Activated T-helper 9 cell treated with anti-CD3 and anti-CD28 coated beads, Interleukin-2, amount 50 U/mL, for 16 hours (primary cell): ENCODE measurements around the gene GPR32.
"Not testable (repeated sequence)": the region's sequence is repeated elsewhere in the genome, so short reads cannot be mapped to it uniquely, and the experiment has no call there.

ENCODE experiments used
- DNase-seq: peaks from one replicate; pipeline ENCODE4 v3.0.0-alpha.2; 2020; ENCODE audit warnings: low read depth

The GPR32 gene

DNA sequence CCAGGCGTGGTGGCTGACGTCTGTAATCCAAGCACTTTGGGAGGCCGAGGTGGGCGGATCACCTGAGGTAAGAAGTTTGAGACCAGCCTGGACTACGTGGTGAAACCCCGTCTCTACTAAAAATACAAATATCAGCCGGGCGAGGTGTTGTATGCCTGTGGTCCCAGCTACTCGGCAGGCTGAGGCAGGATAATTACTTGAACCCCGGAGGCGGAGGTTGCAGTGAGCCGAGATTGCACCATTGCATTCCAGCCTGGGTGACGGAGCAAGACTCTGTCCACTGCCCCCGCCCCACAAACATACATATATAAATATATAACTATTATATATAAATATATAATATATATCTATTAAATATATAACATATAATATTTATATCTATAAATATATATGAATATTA lies 23.1 kb upstream of the GPR32 start:
- DNase-seq, result not testable (repeated sequence)

- no peak for DNase-seq
These were observed 20.8 kb upstream of the GPR32 start for GRCh38 chr19:50749490-50749889.

DNA sequence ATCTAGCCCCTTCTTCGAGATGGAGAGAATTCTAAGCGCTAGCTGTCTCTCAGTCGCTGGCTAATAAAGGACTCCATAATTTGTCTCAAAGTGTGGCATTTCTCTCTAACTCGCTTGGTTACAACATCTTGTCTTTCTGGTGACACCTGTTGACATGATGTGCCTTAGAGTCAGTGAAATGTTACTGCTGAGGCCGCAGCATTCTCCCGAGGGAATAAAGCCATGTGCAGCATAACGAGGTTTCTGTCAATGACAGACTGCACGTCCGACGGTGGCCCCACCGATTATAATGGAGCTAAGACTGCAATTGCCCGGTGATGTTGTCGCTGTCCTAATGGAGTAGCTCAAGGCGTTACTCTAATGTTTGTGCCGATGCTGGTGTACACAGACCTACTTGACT lies 20.3 kb upstream of the GPR32 start:
- no peak for DNase-seq

GRCh38 chr19:50753879-50754278 lies 16.4 kb upstream of the GPR32 start:
- no peak for DNase-seq

- DNase-seq, result not testable (repeated sequence)
These were observed 14.0 kb upstream of the GPR32 start for GRCh38 chr19:50756244-50756643.

GRCh38 chr19:50757624-50758023 lies 12.6 kb upstream of the GPR32 start:
- DNase-seq, result not testable (repeated sequence)

GRCh38 chr19:50759076-50759475 lies 11.2 kb upstream of the GPR32 start:
- DNase-seq, result not testable (repeated sequence)

DNA sequence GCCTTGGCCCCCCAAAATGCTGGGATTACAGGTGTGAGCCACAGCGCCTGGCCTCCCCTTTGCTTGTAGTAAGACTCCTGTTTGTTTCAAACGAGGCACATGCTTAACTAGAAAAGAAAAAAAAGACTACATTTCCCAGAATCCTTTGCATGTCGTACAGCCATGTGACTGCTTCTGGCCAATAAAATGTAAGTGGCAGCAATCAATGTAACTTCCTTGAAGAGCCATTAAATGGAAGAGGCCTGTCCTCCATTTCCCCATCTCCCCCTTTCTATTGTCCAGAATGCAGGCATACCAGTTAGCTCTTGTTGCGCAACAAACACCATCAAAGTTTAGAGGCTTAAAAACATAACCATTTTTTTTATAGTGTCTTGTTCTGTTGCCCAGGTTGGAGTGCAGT lies 10.4 kb upstream of the GPR32 start:
- no peak for DNase-seq

DNA sequence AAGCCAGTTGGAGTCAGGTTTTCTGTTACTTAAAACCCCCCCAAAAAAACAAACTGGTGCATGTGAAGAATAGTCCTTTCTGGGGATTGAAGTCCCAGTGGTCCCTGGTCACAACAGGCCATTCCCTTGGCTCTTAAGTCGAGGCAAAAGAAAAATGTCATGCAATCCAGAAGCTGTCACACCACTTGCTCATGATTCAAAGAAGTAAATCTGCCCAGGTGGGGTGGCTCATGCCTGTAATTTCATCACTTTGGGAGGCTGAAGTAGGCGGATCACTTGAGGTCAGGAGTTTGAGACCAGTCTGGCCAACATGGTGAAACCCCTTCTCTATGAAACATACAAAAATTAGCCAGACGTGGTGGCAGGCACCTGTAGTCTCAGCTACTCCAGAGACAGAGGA lies 8.8 kb upstream of the GPR32 start:
- not testable (repeated sequence) for DNase-seq

- DNase-seq, result not testable (repeated sequence)
These were observed 6.7 kb upstream of the GPR32 start for GRCh38 chr19:50763521-50763920.

- no peak for DNase-seq
These were observed 5.9 kb upstream of the GPR32 start for GRCh38 chr19:50764409-50764808.

- DNase-seq, result not testable (repeated sequence)
These were observed 3.5 kb upstream of the GPR32 start for GRCh38 chr19:50766746-50767145.

DNA sequence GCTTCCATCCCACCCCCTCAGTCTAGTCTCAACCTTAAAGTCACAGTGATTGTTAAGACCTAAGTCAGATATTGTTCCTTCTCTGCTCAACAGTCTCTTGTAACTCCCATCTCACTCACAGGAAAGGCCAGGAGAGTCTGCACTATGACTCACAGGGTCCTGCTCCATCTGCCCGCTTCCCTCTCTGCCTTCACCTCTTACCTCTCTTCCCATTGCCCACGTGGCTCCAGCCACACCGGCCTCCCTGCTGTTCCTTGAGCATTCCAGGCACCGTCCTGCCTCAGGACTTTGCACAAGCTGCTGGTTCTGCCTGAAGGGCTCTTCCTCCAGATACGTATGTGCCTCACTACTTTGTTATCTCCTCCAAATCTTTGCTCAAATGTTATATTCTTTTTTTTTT lies 3.0 kb upstream of the GPR32 start:
- not testable (repeated sequence) for DNase-seq

DNA sequence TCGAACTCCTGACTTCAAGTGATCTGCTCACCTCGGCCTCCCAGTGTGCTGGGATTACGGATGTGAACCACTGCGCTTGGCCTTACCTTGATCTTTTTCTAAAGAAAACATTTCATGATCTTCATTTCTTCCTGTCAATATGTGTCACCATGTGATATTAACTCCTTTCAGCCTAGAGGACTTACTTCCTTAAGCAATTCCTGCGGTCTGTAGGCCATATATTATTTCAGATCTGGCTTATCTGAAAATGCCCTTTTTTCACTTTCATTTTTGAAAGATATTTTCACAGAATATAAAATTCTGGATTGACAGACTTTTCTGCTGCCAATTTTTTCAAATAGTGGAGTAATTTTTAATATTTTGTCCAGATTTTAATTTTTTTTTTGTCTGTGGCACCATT lies 2.0 kb upstream of the GPR32 start:
- no peak for DNase-seq

DNA sequence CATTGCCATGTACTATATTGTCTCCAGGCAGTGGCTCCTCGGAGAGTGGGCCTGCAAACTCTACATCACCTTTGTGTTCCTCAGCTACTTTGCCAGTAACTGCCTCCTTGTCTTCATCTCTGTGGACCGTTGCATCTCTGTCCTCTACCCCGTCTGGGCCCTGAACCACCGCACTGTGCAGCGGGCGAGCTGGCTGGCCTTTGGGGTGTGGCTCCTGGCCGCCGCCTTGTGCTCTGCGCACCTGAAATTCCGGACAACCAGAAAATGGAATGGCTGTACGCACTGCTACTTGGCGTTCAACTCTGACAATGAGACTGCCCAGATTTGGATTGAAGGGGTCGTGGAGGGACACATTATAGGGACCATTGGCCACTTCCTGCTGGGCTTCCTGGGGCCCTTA lies 624 bp downstream of the GPR32 start:
- no peak for DNase-seq

- no peak for DNase-seq
These were observed 2.2 kb downstream of the GPR32 start for GRCh38 chr19:50772476-50772875.

DNA sequence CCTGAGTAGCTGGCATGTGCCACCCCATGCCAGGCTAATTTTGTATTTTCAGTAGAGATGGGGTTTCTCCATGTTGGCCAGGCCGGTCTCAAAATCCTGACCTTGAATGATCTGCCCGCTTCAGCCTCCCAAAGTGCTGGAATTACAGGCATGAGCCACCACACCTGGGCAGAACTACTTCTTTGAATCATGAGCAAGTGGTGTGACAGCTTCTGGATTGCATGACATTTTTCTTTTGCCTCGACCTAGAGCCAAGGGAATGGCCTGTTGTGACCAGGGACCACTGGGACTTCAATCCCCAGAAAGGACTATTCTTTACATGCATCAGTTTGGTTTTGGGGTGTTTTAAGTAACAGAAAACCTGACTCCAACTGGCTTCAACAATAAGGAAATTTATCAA lies 2.6 kb downstream of the GPR32 start:
- not testable (repeated sequence) for DNase-seq

- DNase-seq, result not testable (repeated sequence)
These were observed 3.2 kb downstream of the GPR32 start for GRCh38 chr19:50773454-50773853.

DNA sequence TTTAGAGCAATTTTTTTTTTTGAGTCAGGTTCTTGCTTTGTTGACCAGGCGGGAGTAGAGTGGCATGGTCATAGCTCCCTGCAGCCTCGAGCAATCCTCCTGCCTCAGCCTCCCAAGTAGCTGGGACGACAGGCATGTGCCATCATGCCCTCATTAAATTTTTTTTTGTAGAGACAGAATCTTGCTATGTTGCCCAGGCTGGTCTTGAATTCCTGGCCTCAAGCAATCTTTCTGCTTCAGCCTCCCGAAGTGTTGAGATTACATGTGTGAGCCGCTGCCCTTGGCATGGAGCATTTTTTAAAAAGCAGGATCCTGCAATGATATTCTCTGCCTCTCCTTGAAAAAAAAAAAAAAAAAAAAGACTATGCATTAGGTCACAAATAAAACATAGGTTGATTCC lies 5.9 kb downstream of the GPR32 start:
- DNase-seq, result no peak

DNA sequence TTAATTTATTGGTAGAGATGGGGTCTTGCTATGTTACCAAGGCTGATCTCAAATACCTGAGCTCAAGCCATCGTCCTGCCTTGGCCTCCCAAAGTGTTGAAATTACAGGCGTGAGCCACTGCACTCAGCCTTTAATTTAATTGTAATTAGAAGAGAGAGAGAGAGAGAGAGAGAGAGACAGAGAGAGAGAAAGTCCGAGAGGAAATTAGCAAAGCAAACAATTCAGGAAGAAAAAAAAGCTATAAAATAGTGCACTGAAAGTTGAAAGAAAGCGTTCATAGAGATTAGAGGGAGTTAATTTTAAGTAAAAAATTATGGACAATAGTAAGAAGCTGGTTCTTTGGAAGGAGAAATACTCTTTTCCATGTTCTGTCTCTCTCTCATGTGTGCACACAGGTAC lies 7.0 kb downstream of the GPR32 start:
- no peak for DNase-seq

- no peak for DNase-seq
These were observed 7.6 kb downstream of the GPR32 start for GRCh38 chr19:50777830-50778303.

- no peak for DNase-seq
These were observed 8.7 kb downstream of the GPR32 start for GRCh38 chr19:50778906-50779430.

- DNase-seq, result no peak
These were observed 9.5 kb downstream of the GPR32 start for GRCh38 chr19:50779504-50780457.
